Activated CD8-positive, alpha-beta T cell treated with anti-CD3 and anti-CD28 coated beads for 36 hours (primary cell): ENCODE data around the gene CD24. TPM values are rescaled to one million over a fixed set of nuclear protein-coding genes. Genes with fewer than 3 reads are reported as not detected.
"Not testable (repeated sequence)": the region's sequence is repeated elsewhere in the genome, so short reads cannot be mapped to it uniquely, and the experiment has no call there.

Experiments used
- ATAC-seq: fragments of 200-7000 bp; cut with Tn5 transposase; one replicate; pipeline ENCODE4 v1.10.0; 2021; ENCODE audit warnings: mild to moderate bottlenecking, moderate library complexity
- CTCF ChIA-PET: fragments of 350-600 bp; sonication (Branson Sonifier 250); formaldehyde crosslinking; loops from one replicate; lab custom pipeline; 2021; ENCODE audit warnings: antibody characterized with exemption; lab: Charles Lee
- POLR2A ChIA-PET: fragments of 350-600 bp; sonication (Branson Sonifier 250); formaldehyde crosslinking; loops from one replicate; lab custom pipeline; 2021; ENCODE audit warnings: antibody characterized with exemption; lab: Charles Lee
- DNase-seq: peaks from one replicate; pipeline ENCODE4 v3.0.0-alpha.2; 2020
- H3K27ac Mint-ChIP-seq: one replicate; pipeline ENCODE4 v1.8.0; 2021; ENCODE audit warnings: mild to moderate bottlenecking, mixed read lengths
- H3K27me3 Mint-ChIP-seq: one replicate; pipeline ENCODE4 v1.8.0; 2021; ENCODE audit warnings: mixed read lengths
- H3K36me3 Mint-ChIP-seq: one replicate; pipeline ENCODE4 v1.8.0; 2021; ENCODE audit warnings: low read depth, mixed read lengths
- H3K4me1 Mint-ChIP-seq: one replicate; pipeline ENCODE4 v1.8.0; 2021; ENCODE audit warnings: low read depth, mixed read lengths
- H3K4me3 Mint-ChIP-seq: one replicate; pipeline ENCODE4 v1.8.0; 2021; ENCODE audit warnings: mild to moderate bottlenecking, moderate library complexity, mixed read lengths
- H3K9me3 Mint-ChIP-seq: one replicate; pipeline ENCODE4 v1.8.0; 2021; ENCODE audit warnings: mixed read lengths
- CTCF ChIP-seq: fragments of 200-600 bp; IDR thresholded peaks from one replicate; pipeline ENCODE4 v1.8.0; 2022; ENCODE audit warnings: antibody characterized with exemption, mild to moderate bottlenecking
- intact Hi-C: fragments of 100-400 bp; cut with micrococcal nuclease; formaldehyde crosslinking; loops from one replicate; pipeline ENCODE4 v1.10.0; 2022
- total RNA-seq, 2 experiments: library from RNA; stranded (reverse); gene quantifications; one replicate each; pipeline ENCODE4 v1.2.3, GENCODE V29; 2021

The CD24 gene
- total RNA-seq, result 1 to 10 TPM in 1 of 2 experiments, under 1 TPM in 1; 0.54 to 1.4 TPM

GRCh38 chr6:106974336-106974998 is at the start of gene CD24:
Gene CD24 (minus strand): TSS chr6:106974729. CDS start chr6:106974646, 83 bp downstream.
- peaks cover 2% of the 10 kb centered on the region for H3K4me1 Mint-ChIP-seq
- TF ChIP-seq CTCF, result no peak
- H3K9me3 Mint-ChIP-seq, result no peaks in the 10 kb centered on the region
- intact Hi-C loops, result loop anchor here (10.0 kb wide), 1 partner anchor 640 kb away; no protein-coding TSS in a partner anchor
- H3K4me3 Mint-ChIP-seq, result peak within 1 kb of the TSS; percentile 43
- H3K36me3 Mint-ChIP-seq, result no peaks in the 10 kb centered on the region
- no peak within 1 kb of the TSS for H3K27ac Mint-ChIP-seq
- peak; percentile 38 for DNase-seq
- H3K27me3 Mint-ChIP-seq, result peaks cover 50% of the 10 kb centered on the region
- POLR2A ChIA-PET, result interaction anchor here (0.8 kb wide), 1 partner anchor 159 kb away, joined by 3 read pairs; no protein-coding TSS in a partner anchor
- CTCF ChIA-PET, result no interaction called here
- peak; percentile 47 for ATAC-seq

- intact Hi-C loops, result no loop called here
- Mint-ChIP-seq H3K4me3 (no peak overlapping the region), H3K9me3 (no peaks in the 10 kb centered on the region), H3K4me1 (no peaks in the 10 kb centered on the region), H3K27ac (no peak overlapping the region), H3K27me3 (no peaks in the 10 kb centered on the region), H3K36me3 (no peaks in the 10 kb centered on the region)
- no peak for ATAC-seq
- no peak for TF ChIP-seq CTCF
- ChIA-PET CTCF (interaction anchor here (1.3 kb wide), 1 partner anchor 24 kb away, joined by 6 read pairs; no protein-coding TSS in a partner anchor), POLR2A (interaction anchor here (0.8 kb wide), 1 partner anchor 381 kb away, joined by 3 read pairs; no protein-coding TSS in a partner anchor)
- no peak for DNase-seq
These were observed 47.1 kb upstream of the CD24 start for GRCh38 chr6:107021446-107022185.

DNA sequence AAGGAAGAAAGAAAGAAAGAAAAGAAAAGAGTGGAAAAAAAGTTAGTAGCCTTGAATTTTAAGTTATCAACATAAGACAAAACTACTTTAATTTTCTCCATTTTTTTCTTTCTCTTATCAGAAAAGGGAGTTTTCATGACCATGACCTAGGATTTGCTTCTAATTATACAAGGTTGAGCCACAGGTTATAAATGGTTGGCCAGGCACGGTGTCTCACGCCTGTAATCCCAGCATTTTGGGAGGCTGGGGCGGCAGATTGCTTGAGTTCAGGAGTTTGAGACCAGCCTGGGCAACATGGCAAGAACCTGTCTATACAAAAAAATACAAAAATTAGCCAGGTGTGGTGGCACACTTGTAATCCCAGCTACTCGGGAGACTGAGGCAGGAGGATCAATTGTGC is 45.7 kb upstream of the CD24 start:
- no peaks in the 10 kb centered on the region for H3K36me3 Mint-ChIP-seq
- ATAC-seq (no peak), DNase-seq (no peak)
- ChIA-PET POLR2A (no interaction called here), CTCF (no interaction called here)
- no peaks in the 10 kb centered on the region for H3K4me1 Mint-ChIP-seq
- no peak overlapping the region for H3K27ac Mint-ChIP-seq
- no peaks in the 10 kb centered on the region for H3K27me3 Mint-ChIP-seq
- H3K4me3 Mint-ChIP-seq, result no peak overlapping the region
- no peak for TF ChIP-seq CTCF
- no peaks in the 10 kb centered on the region for H3K9me3 Mint-ChIP-seq
- intact Hi-C loops, result no loop called here

- DNase-seq, ATAC-seq, H3K4me1 Mint-ChIP-seq, H3K4me3 Mint-ChIP-seq, H3K36me3 Mint-ChIP-seq, CTCF ChIA-PET, intact Hi-C loops, H3K27me3 Mint-ChIP-seq, H3K9me3 Mint-ChIP-seq, POLR2A ChIA-PET, H3K27ac Mint-ChIP-seq: not testable (repeated sequence)
These were observed 45.1 kb upstream of the CD24 start for GRCh38 chr6:107019628-107020027.

DNA sequence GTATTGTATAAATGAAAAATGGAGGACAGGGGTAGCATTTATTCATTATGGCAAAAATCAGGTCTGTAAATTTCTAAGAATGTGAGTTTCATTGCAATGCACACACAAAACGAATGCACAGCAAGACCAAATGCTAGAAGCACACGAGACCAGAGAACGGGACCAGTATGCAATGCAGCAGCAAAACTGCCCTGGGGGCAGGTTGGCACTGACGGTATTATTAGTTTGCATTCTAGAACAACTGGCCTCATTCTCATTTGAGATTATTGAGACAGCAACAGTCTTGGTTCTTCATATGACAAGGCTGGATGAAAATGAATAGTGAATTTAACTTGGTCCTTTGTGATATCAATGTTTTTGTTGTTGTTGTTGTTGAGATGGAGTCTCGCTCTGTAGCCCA is 44.5 kb upstream of the CD24 start:
- Mint-ChIP-seq H3K27ac (no peak overlapping the region), H3K4me1 (no peaks in the 10 kb centered on the region), H3K36me3 (no peaks in the 10 kb centered on the region), H3K27me3 (no peaks in the 10 kb centered on the region), H3K4me3 (no peak overlapping the region), H3K9me3 (no peaks in the 10 kb centered on the region)
- TF ChIP-seq CTCF, result no peak
- ATAC-seq (no peak), DNase-seq (no peak)
- CTCF ChIA-PET, result interaction anchor here (2.0 to 3.0 kb wide), 2 partner anchors 9 to 11 kb away, joined by 5 to 14 read pairs; partner anchors contain the start of gene MTRES1
- intact Hi-C loops, result no loop called here
- POLR2A ChIA-PET, result no interaction called here
